Activated CD4-positive, alpha-beta T cell treated with anti-CD3 and anti-CD28 coated beads for 1 hour (primary cell): Measurements from ENCODE around the gene CEP152.

Experiments used
- DNase-seq: peaks from one replicate; pipeline ENCODE4 v3.0.0-alpha.2; 2020

Gene CEP152

DNA sequence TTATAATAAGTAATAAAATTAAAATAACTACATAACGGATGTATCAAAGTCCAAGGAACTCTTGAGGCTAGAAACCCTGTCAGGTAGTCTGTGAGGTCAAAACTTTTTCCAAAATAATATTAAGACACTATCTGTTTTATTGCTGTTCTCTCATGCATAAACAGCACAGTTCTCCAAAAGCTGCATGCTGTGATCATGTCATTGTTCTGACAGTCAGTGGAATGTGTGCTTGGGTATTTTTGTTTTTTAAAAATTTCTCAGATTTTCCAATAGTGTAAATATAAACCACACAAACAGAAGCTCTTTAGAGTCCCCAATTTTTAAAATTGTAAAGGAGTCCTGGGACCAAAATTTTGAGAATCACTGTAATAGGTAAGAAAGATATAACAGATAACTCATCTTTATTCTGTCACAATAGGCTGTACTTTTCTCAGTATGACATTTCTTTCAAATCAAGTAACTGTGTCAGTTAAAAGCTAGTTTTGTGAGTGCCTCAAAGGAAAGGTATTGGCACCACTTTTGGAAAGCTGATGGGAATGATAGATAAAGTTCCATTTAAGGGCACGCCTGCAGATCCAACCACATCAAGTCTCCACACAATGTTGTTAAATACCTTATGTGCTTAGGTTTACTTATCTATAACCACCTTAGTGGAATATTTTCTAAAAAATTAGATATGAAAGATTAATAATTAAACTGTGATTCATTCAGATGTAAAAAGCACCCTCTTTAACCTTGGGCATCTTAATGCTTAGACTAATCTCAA, 49.3 kb downstream of the CEP152 start:
- no peak for DNase-seq

DNA sequence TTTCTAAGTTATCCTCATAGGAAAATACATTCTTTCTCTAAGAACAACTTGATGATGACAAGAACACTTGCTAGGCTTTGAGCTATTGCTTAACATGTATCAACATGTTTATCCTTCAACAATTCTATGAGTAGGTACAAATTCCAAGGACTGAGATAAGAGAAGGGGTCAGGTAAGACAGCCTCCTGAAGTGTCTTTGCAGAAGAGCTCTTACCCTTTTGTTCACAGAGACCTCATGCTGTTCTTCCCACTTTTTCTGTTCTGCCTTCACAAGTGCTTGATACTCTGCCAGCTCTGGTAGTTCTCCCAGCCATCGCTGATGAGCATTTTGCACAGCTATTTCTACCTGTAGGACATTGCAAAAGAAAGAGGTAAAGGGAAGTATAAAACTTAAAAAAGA, 50.9 kb downstream of the CEP152 start:
- DNase-seq, result no peak

DNA sequence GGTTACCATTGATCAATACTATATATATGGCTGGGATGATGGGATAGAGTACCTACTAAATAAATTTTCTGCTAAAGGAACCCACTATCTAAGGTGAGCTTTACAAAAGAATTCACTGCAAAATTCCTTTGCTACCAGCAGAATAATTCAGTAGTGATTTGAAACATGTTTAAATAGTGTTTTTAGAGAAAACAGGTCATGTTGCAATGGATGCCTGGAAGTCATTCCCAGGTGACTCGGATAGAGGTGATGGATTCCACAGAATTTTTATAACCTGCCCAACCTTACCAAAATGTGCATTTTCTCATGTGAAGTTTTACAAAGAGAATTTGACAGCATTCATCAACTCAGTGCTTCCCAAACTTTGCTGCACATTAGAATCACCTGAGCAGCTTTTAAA, 53.2 kb downstream of the CEP152 start:
- no peak for DNase-seq

DNA sequence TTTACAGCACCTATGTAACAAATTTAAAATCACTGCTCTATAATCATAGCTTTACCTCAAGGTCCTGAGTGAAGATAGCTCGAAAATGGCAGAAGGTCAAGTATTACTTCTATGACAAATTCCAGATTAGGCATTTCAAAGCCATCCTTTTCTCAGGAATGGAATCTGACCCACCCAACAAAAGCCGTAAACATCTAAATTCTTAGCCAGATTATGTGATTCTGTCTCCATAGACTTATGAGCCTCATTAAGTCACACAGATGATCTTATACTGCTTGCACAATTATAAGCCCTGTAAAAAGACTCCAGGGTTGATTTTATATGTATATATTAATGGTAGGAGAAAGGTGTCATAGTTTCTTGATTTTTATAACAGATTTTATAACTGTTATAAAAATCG, 56.9 kb downstream of the CEP152 start:
- DNase-seq, result no peak

- no peak for DNase-seq
Observed at GRCh38 chr15:48751595-48751994, 59.3 kb downstream of the CEP152 start.

- DNase-seq, result no peak
Observed at GRCh38 chr15:48748535-48748934, 62.3 kb downstream of the CEP152 start.

GRCh38 chr15:48733615-48734014, 77.3 kb downstream of the CEP152 start:
- DNase-seq, result no peak

GRCh38 chr15:48730506-48730905, 80.4 kb downstream of the CEP152 start:
- no peak for DNase-seq

- DNase-seq, result no peak
Observed at GRCh38 chr15:48723969-48724368, 86.9 kb downstream of the CEP152 start.

DNA sequence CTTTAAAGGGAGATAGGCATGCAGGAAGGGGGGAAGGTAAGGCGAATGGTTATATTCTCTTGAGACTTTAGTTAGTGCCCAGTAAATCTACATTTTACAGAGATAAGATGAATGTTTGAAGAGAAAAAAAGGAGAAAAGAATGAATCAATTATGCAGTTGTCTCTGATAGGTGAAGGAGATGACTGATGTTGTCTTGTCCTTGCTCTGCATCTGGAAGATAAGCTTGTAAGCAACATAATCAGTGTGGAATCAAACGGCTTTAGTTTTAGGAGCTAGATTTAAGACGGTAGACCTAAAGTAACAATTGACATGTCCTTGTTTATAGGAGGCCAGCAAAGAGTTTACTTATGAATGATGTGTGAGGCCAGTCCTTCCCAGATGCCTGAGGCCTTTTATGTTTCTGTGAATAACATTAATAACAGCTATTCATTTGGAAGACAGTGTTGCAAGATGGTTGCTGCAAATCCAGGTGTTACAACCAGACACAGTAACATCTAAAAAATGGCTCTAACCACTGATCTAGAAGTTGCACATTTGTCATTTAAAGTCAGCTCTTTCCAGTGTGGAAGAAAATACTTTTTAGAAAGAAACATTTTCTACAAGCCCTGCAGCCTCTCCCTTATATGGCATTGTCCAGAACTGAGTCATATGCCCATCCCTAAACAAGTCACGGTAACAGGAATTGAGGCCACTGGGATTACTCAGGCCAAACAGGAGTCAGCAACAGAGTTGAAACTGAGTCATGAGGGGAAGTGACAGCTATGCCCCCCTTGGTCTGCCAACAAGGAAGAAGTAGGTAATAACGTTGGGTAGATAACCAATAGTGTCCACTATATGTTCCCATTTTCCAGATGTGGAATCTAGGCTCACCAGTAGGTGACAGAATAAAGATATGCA, 87.9 kb downstream of the CEP152 start:
- no peak for DNase-seq

DNA sequence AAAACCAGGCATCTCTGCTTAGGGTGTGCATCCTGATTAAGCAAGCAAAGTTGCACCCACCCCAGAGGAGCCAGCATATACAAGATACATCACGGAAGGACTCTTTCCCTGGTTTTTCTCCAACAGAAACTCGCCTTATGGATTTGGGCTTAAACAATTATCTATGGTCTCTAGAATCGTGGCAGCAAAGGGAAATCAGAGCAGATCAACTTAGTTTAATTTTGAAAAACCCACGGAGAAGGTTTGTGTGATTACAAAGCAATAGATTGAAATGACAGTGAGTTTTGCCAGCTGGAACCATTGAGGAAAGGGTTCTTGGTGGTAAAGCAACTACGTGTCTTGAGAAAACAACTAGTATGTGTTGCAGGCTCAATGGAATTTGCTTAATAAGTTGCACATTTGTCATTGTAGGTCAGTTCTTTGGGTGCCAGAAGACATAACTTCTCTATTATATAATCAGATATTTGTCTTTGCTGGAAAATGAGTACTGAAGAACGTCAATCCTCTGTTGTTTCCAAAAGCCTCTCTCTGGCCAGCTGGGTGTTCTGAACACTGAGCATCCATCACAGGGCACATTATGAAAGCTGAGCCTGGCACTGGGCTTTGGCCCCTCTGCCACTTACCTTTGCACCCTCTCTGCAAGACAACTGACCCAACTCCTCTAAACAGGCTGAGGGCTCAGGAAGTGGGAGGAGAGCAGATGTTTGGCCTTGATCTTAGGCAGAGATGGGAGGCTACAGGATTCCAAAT, 89.6 kb downstream of the CEP152 start:
- DNase-seq, result no peak

GRCh38 chr15:48720646-48721045, 90.2 kb downstream of the CEP152 start:
- DNase-seq, result no peak

GRCh38 chr15:48719668-48720067, 91.2 kb downstream of the CEP152 start:
- no peak for DNase-seq

GRCh38 chr15:48718646-48719045, 92.2 kb downstream of the CEP152 start:
- DNase-seq, result no peak

GRCh38 chr15:48717458-48717857, 93.4 kb downstream of the CEP152 start:
- DNase-seq, result no peak

DNA sequence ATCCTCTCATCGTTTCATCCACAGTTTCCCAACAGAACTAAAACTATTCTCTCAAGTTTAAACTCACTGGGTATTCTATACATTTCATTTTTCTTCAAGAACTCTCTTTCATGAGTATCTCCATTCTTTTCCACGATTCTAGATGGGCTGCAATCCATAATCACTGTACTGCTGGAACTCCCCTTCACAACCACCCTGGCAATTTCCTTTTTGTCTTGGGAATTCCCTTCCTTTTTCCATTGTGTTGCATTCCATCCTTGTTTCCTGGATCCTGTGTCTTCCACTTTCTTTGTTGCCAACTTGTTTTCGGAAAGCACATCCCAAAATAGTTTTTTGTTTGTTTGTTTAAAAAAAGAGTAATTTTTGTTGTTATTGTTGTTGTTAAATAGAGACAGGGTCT, 98.3 kb downstream of the CEP152 start:
- DNase-seq, result no peak

- no peak for DNase-seq
Observed at GRCh38 chr15:48710952-48711495, 99.8 kb downstream of the CEP152 start.

- DNase-seq, result no peak
Observed at GRCh38 chr15:48708641-48709040, 102.2 kb downstream of the CEP152 start.

DNA sequence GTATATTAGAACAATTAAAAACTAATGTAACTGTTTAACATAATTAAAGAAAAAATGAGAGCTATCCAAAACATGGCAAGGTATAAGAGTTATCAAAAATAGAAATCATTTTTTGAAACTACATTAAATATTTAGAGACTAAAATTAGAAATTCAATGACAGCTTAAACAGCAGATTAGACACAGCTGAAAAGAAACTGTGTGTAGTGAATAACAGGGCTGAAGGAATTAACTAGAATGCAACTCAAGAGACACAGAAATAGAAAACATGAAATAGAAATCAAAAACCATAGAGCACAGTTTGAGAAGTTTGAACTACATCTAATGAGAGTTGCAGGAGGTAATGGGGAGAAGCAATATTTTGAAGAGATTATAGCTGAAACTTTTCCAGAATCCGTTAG, 105.5 kb downstream of the CEP152 start:
- DNase-seq, result no peak

- DNase-seq, result no peak
Observed at GRCh38 chr15:48703544-48703943, 107.3 kb downstream of the CEP152 start.

DNA sequence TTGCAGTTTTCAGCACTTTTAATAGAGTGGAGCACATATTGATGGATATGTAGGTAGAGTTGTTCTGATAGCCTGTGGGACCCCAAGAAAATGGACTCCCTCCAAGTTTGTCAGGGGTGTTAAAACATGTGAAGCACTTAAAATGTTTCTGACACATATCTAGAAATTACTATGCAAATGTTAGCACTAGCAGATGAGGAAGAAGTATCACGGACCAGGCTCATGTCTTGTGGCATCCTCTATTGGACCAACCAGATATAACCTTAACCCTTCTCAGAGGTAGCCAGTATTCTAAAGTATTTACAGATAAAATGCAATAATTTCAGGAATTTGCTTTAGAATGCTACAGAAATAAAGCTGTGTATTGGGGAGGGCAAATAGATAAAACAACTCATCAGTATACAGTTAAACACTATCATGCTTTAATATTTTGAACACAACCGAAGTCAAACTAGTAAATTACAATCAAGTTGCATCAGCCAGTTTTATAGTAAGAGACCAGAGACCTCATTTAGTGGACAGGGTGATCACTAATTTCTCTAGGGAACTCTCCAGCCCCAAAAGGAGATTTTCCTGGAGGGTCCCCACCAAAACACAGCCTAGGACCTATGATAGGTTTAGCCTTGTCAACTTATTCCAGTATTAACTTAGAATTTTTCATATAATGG, 108.2 kb downstream of the CEP152 start:
- DNase-seq, result no peak

DNA sequence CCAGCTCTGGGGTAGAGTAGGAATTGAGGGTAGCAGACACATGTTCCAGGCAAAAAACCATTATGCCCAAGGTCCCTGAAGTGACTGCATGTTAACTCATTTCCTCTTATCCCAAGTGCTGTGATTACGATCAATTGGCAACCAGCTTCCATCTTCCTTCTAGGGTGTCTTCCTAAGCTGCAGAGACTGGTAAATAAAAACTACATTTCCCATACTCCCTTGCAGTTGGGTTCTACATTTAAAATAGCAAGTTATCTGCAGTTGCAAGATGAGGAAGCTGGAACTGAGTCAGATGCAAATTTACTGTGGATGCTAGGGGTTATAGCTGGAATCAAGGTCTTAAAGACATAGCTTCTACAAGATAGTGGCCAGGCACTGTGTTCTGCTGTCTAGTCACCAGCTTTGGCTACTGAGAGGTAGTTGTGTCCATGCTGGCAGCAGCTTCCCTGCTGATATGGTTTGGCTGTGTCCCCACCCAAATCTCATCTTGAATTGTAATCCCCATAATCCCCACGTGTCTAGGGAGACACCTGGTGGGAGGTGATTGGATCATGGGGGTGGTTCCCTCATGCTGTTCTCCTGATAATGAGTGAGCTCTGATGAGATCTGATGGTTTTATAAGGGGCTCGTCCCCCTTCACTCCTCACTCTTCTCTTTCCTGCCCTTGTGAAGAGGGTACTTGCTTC, 114.1 kb downstream of the CEP152 start:
- DNase-seq, result no peak
